ENCODE measurements around the gene CHD5. TPM values are rescaled to one million over a fixed set of nuclear protein-coding genes. Genes with fewer than 3 reads are reported as not detected.
"Not testable (repeated sequence)": the region's sequence is repeated elsewhere in the genome, so short reads cannot be mapped to it uniquely, and the experiment has no call there.

Gene CHD5
- total RNA-seq, 1 donor from 2014 or later, result 0.78 TPM

DNA sequence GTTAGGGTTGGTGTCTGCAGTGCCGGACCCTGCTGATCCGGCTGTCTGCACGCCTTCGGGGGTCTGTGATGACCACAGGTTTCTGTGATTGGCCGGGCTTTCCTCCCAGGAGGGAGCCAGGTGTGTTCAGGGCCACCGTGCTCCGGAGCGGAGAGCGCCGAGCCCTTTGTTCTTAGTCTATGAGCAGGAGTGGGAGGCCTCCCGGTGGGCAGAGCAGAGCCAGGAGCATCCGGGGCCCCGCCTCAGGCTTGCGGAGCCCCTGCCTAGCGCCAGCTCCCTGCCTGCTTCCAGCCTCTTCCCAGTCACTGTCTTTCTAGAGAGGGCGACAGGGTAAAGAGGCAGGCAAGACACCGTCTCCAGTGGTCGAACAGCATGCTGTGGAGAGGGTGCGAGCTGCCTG lies 102.6 kb downstream of the CHD5 start:
- no peak for DNase-seq (ENCODE audit: low spot score)
- H3K9me3 Mint-ChIP-seq, result no peaks in the 10 kb centered on the region
- no peaks in the 10 kb centered on the region for H3K27me3 Mint-ChIP-seq (ENCODE audit: low read depth)
- intact Hi-C loops (cut with micrococcal nuclease), result no loop called here
- H3K36me3 Mint-ChIP-seq (ENCODE audit: low read depth), result peaks cover 66% of the 10 kb centered on the region
- no peak overlapping the region for H3K27ac Mint-ChIP-seq
- H3K4me1 Mint-ChIP-seq (ENCODE audit: low read depth), result no peaks in the 10 kb centered on the region
- H3K4me3 Mint-ChIP-seq (ENCODE audit: low read depth), result no peak overlapping the region

DNA sequence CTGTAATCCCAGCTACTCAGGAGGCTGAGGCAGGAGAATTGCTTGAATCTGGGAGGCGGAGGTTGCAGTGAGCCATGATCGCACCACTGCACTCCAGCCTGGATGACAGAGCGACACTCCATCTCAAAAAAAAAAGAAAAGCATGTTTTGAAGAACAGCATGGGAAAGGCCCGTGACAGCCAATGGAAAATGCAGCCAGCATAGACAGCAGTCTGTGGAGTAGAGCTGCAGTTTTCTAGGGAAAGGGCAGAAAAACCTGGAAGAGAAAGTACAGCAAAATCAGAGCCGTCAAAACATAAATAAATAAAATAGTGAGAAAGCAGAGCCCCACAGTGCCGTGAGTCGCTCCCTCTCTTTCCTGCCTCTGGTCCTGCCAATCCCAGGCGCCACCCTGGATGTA lies 103.1 kb downstream of the CHD5 start:
- H3K9me3 Mint-ChIP-seq; H3K27ac Mint-ChIP-seq; H3K4me3 Mint-ChIP-seq (ENCODE audit: low read depth); intact Hi-C loops (cut with micrococcal nuclease); DNase-seq (ENCODE audit: low spot score); H3K27me3 Mint-ChIP-seq (ENCODE audit: low read depth); H3K4me1 Mint-ChIP-seq (ENCODE audit: low read depth): not testable (repeated sequence)
- peaks cover 64% of the 10 kb centered on the region for H3K36me3 Mint-ChIP-seq (ENCODE audit: low read depth)

DNA sequence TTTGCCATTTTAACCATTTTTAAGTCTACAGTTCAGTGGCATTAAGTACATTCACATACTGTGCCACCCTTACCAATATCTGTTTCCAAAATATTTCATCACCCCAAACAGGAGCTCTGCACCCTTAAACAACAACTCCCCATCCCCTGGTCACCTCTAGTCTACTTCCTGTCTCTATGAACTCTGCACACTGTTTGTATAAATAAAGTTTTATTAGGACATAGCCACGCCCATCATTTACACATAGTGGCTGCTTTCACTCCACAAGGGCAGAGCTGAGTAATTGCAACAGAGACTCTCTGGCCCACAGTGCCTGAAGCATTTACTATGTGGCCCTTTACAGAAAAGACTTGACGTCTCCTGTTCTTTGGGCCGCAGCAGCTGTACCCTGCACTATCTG lies 104.4 kb downstream of the CHD5 start:
- DNase-seq (ENCODE audit: low spot score), result no peak
- Mint-ChIP-seq H3K4me1 (ENCODE audit: low read depth) (no peaks in the 10 kb centered on the region), H3K27ac (no peak overlapping the region), H3K9me3 (no peaks in the 10 kb centered on the region), H3K4me3 (ENCODE audit: low read depth) (no peak overlapping the region), H3K36me3 (ENCODE audit: low read depth) (peaks cover 57% of the 10 kb centered on the region), H3K27me3 (ENCODE audit: low read depth) (no peaks in the 10 kb centered on the region)
- intact Hi-C loops (cut with micrococcal nuclease), result no loop called here

DNA sequence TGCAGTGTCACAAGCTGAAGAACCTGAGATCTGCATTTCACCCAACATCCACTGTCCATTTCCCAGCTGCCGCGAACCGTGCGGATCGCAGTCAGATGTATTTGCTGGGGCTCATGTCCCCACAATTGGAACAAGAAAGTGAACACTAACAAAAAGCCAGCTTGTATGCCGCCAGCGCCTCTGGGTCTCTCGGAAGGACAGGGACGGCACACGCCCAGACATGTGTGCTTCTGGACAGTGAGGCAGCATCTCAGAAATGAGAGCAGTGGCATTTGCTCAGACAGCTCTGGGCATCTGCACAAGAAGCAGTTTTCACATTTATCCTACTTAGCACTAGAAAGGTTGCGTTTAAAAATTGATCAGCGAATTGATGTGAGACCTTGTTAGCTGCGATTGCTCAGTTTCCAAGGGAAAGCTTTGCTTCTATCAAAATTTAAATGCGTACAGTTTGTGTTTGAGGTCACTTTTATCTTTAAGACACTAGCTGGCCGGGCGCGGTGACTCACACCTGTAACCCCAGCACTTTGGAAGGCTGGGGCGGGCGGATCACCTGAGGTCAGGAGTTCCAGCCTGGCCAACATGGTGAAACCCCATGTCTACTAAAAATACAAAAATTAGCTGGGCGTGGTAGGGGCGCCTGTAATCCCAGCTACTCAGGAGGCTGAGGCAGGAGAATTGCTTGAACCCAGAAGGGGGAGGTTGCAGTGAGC lies 105.8 kb downstream of the CHD5 start:
- H3K9me3 Mint-ChIP-seq, result no peaks in the 10 kb centered on the region
- peaks cover 51% of the 10 kb centered on the region for H3K36me3 Mint-ChIP-seq (ENCODE audit: low read depth)
- no peaks in the 10 kb centered on the region for H3K27me3 Mint-ChIP-seq (ENCODE audit: low read depth)
- no peak overlapping the region for H3K4me3 Mint-ChIP-seq (ENCODE audit: low read depth)
- no peak for DNase-seq (ENCODE audit: low spot score)
- H3K27ac Mint-ChIP-seq, result no peak overlapping the region
- no peaks in the 10 kb centered on the region for H3K4me1 Mint-ChIP-seq (ENCODE audit: low read depth)
- intact Hi-C loops (cut with micrococcal nuclease), result no loop called here

DNA sequence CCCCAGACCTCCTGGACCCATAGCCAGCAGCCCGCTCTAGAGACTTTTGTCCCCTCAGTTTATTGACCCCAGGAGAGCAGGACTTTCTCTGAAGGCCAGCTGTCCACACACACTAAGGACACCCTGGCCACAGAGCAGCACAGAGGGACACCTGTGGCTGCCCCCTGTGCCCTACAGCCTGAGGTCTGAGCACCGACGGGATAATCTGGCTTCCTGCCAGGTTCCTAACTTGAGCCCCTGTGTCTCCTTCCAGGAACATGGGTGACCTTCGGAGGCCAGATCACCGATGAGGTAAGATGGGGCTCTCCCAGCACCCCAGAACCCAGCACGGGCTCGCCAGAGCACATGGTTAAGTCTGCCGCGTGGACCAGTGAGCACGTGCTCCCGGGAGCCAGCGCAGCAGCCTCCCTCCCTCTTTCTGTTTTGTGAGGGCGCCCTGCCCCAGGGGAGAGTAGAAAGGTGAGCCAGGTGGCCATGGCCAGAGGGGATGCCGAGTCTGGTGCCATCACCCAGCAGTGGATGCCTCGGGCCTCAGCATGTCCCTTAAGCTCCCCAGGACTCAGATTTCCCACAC lies 106.6 kb downstream of the CHD5 start:
- peaks cover 52% of the 10 kb centered on the region for H3K36me3 Mint-ChIP-seq (ENCODE audit: low read depth)
- no peak for DNase-seq (ENCODE audit: low spot score)
- no peak overlapping the region for H3K27ac Mint-ChIP-seq

DNA sequence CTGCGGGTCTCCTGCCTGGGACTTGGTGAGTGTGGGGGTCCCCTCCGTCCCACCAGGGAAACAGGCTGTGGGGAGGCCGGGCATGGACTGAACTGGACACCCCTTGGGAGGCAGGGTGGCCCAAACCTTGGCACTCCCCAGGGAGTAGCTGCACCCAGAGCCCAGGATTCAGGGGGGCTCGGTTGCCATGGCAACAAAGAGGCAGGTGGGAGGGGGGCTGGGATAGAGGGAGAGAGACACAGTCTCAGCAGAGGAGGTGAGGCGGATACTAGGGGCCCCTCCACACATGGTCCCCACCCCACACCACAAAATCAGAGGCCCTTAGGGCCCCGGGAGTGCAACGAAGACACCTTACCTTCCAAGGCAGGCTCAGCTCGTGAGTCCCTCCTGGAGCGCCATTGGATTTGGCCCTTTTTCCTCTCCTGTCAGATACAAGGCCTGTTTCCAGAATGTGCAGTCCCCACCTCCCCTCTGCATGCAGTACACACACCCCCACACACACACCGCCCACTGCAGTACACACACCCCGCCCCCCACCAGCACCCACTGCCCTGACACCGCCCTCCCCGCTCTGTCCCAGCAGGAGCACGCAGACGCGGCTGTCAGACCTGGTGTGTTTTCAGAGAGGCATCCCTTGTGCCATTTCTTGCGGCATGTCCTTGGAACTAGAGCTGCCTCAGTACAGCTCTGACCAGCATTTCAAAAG lies 107.2 kb downstream of the CHD5 start:
- H3K27ac Mint-ChIP-seq, result no peak overlapping the region
- peaks cover 46% of the 10 kb centered on the region for H3K36me3 Mint-ChIP-seq (ENCODE audit: low read depth)

More for the DNA sequence above, 106.6 kb downstream of the CHD5 start:
- H3K27me3 Mint-ChIP-seq (ENCODE audit: low read depth), result no peaks in the 10 kb centered on the region
- no peaks in the 10 kb centered on the region for H3K9me3 Mint-ChIP-seq
- intact Hi-C loops (cut with micrococcal nuclease), result no loop called here
- H3K4me1 Mint-ChIP-seq (ENCODE audit: low read depth), result no peaks in the 10 kb centered on the region
- no peak overlapping the region for H3K4me3 Mint-ChIP-seq (ENCODE audit: low read depth)

DNA sequence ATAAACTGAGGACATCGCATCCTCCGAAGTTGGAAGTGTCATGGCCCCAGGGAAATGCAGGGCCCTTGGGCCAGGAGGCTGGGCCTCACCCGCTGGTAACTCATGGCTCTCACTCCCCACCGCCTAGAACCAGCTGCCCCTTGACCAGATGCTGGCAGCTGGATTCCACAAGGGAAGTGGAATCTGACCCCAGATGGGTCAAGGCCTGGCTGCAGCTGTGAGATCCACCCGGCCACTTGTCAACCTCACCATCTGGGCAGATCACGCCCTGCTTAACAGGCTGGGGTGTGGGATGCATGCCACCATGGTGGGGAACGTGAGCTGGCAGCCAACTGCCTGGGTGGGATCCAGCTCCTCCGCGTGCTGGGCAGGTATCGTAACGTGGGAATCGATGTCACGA lies 108.9 kb downstream of the CHD5 start:
- Mint-ChIP-seq H3K27ac (no peak overlapping the region), H3K27me3 (ENCODE audit: low read depth) (no peaks in the 10 kb centered on the region), H3K36me3 (ENCODE audit: low read depth) (peaks cover 49% of the 10 kb centered on the region), H3K4me1 (ENCODE audit: low read depth) (no peaks in the 10 kb centered on the region), H3K4me3 (ENCODE audit: low read depth) (no peak overlapping the region), H3K9me3 (no peaks in the 10 kb centered on the region)
- intact Hi-C loops (cut with micrococcal nuclease), result no loop called here
- DNase-seq (ENCODE audit: low spot score), result no peak

More for the DNA sequence above, 107.2 kb downstream of the CHD5 start:
- intact Hi-C loops (cut with micrococcal nuclease), result no loop called here
- Mint-ChIP-seq H3K4me3 (ENCODE audit: low read depth) (no peak overlapping the region), H3K9me3 (no peaks in the 10 kb centered on the region), H3K27me3 (ENCODE audit: low read depth) (no peaks in the 10 kb centered on the region), H3K4me1 (ENCODE audit: low read depth) (no peaks in the 10 kb centered on the region)
- DNase-seq (ENCODE audit: low spot score), result no peak

DNA sequence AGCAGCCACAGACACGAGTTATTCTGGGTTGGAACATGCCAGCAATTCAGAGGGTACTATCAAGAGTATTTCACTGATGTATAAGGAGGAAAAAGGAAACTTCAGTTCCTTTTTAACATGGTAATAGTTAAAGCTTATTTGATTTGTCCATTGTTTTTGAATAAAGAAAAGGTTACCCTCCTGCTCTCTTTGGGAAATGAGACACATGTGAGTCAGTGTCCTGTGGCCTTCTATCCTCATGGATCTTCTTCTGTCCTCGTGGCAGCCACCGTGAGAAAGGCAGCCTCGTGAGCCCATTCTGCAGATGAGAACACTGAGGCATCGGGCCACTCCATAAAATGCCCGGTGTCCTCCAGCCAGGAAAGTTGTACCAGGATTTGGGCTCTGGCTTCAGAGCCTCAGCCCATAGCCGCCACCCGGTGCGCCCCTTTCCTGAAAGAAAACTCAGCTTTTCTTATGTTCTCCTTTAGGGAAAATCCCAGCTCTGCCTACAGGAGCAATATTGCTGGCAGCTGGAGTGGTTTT lies 109.6 kb downstream of the CHD5 start:
- H3K36me3 Mint-ChIP-seq (ENCODE audit: low read depth), result peaks cover 45% of the 10 kb centered on the region
- DNase-seq (ENCODE audit: low spot score), result no peak
- H3K27me3 Mint-ChIP-seq (ENCODE audit: low read depth), result no peaks in the 10 kb centered on the region
- no peaks in the 10 kb centered on the region for H3K9me3 Mint-ChIP-seq
- H3K27ac Mint-ChIP-seq, result no peak overlapping the region
- H3K4me1 Mint-ChIP-seq (ENCODE audit: low read depth), result no peaks in the 10 kb centered on the region
- H3K4me3 Mint-ChIP-seq (ENCODE audit: low read depth), result no peak overlapping the region
- intact Hi-C loops (cut with micrococcal nuclease), result no loop called here

DNA sequence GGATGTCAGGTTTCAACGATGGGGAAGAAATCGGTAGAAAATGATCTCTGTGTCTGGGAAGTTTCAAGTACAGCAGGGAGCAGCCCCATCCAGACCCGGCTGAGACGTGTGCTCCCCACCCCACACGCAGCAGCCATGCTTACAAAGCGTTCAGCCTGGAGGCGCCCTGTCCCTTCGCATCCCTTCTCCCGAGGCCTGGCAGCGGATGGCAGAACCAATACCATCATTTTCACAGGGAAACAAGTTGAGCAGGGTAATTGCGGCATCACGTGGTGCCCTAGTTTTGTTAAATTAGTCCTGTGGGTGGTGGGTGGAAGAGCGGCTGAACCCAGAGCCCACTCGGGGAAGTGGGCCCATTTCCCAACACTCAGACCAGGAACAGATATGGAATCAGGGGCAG lies 110.5 kb downstream of the CHD5 start:
- Mint-ChIP-seq H3K27me3 (ENCODE audit: low read depth) (no peaks in the 10 kb centered on the region), H3K4me1 (ENCODE audit: low read depth) (no peaks in the 10 kb centered on the region), H3K36me3 (ENCODE audit: low read depth) (peaks cover 37% of the 10 kb centered on the region), H3K27ac (no peak overlapping the region), H3K9me3 (no peaks in the 10 kb centered on the region), H3K4me3 (ENCODE audit: low read depth) (no peak overlapping the region)
- no peak for DNase-seq (ENCODE audit: low spot score)
- intact Hi-C loops (cut with micrococcal nuclease), result no loop called here

DNA sequence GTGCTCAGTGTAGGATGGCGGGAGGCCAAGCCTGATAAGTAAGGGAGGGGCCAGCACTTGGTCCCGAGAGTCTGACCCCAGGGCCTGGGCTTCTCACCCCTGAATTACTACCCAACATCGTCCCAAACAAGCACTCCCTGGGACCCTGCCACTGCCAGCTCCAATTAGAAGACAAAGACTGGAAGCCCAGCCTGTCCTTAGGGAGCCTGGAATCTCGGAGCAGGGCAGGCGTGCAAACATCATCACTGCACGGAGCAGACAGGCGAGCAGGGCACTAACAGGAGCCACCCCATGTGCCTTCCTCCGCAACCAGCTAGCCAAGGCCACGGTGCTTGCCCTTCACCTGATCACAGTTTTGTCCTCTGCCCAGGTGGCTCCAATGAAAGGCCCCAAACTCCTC lies 111.2 kb downstream of the CHD5 start:
- H3K4me3 Mint-ChIP-seq (ENCODE audit: low read depth), result no peak overlapping the region
- no peak for DNase-seq (ENCODE audit: low spot score)
- intact Hi-C loops (cut with micrococcal nuclease), result no loop called here
- H3K36me3 Mint-ChIP-seq (ENCODE audit: low read depth), result peaks cover 37% of the 10 kb centered on the region
- H3K4me1 Mint-ChIP-seq (ENCODE audit: low read depth), result no peaks in the 10 kb centered on the region
- H3K9me3 Mint-ChIP-seq, result no peaks in the 10 kb centered on the region
- no peak overlapping the region for H3K27ac Mint-ChIP-seq
- no peaks in the 10 kb centered on the region for H3K27me3 Mint-ChIP-seq (ENCODE audit: low read depth)

DNA sequence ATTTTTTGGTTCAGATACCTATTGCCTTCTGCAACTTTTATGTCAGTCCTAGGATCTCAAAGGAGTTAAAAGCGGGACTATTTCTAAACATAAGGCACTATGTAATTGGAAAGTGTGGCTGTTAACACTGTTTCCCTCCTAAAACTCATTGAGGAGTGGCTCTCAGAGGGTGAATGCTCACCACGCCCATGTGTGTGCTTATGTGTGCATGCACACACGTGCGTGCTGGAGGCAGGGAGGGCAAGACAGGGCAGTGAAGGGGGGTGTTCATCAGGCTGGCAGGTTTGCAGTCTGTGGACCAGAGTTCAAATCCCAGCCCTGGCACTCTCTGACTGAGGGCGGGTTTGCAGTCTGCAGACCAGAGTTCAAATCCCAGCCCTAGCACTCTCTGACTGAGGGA lies 112.0 kb downstream of the CHD5 start:
- H3K36me3 Mint-ChIP-seq (ENCODE audit: low read depth), result peaks cover 38% of the 10 kb centered on the region
- no peaks in the 10 kb centered on the region for H3K27me3 Mint-ChIP-seq (ENCODE audit: low read depth)
- intact Hi-C loops (cut with micrococcal nuclease), result no loop called here
- no peaks in the 10 kb centered on the region for H3K4me1 Mint-ChIP-seq (ENCODE audit: low read depth)
- DNase-seq (ENCODE audit: low spot score), result no peak
- H3K27ac Mint-ChIP-seq, result no peak overlapping the region
- H3K9me3 Mint-ChIP-seq, result no peaks in the 10 kb centered on the region
- H3K4me3 Mint-ChIP-seq (ENCODE audit: low read depth), result no peak overlapping the region

DNA sequence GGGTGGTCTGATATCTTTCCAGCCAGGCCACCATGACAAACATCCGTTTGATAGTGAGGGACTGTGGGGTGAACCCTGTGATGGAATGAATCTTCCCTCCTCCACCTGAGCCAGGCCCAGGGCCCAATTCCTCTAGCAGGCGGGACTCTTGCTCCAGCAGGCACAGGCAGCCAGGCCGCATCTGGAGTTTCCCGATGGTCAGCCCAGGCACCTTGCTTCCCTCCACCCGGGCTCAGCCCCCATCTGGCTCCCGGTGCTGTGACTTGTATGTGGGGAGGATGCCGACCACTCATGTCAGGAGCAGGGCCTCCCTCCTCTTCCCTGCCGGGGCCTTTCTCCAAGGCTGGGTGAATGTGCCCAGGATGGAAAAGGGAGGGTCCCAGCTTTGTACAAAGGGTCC lies 113.4 kb downstream of the CHD5 start:
- H3K9me3 Mint-ChIP-seq, result no peaks in the 10 kb centered on the region
- no peak overlapping the region for H3K27ac Mint-ChIP-seq
- peaks cover 37% of the 10 kb centered on the region for H3K36me3 Mint-ChIP-seq (ENCODE audit: low read depth)
- no peaks in the 10 kb centered on the region for H3K4me1 Mint-ChIP-seq (ENCODE audit: low read depth)
- intact Hi-C loops (cut with micrococcal nuclease), result no loop called here
- no peaks in the 10 kb centered on the region for H3K27me3 Mint-ChIP-seq (ENCODE audit: low read depth)
- no peak for DNase-seq (ENCODE audit: low spot score)
- H3K4me3 Mint-ChIP-seq (ENCODE audit: low read depth), result no peak overlapping the region

Measured in activated T-helper 2 cell treated with anti-CD3 and anti-CD28 coated beads, Interferon-gamma antibody, Interleukin-2, Interleukin-4, amounts not matched to agents 10 μg/mL and 5 μg/mL and 100 μg/mL, durations not matched to agents 14 hours and 24 hours and 36 hours (primary cell).